ENCODE measurements around the gene PGM5. TPM values are rescaled to one million over a fixed set of nuclear protein-coding genes. Genes with fewer than 3 reads are reported as not detected.

PGM5 gene
- total RNA-seq, 1 donor from 2014 or later: 2.9 TPM

DNA sequence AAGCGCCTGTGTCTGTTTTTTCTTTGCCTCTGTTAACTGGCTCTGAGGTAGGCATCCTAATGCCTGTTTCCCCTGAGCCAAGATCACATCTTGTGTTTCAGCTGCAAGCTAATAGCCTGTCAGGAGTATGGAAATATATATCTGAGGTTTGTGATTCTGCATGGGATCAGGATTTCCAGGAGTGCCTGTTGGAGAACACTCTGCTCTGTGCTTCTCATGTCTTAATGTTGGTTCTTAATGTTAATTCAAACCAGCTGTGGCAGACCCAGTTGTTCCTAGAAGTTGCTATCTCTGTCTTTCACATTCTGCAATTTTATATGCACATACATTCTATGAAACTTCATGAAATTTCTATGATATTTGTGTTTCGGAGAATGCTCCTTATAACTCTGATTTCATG is 72.1 kb downstream of the PGM5 start:
- ATAC-seq (no peak), DNase-seq (ENCODE audit: low spot score) (no peak)

DNA sequence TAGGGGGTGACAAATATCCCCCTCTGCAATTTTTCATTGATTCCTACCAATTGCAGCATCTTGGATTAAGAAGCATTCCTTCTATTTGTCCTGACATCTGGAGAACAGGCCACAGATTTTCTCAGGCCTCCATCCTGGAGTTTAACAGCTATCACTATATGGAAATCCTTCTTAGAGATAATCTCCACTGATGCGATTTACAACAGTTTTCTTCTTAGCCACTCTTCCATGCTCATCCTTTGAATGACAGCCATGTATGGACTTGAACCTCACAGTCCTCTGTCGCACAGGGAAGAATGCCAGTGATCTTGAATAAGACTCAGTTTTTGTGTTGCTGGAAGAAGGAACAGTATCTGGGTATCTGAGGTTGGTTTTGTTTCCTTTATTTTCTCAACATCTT is 73.2 kb downstream of the PGM5 start:
- ATAC-seq (no peak), DNase-seq (ENCODE audit: low spot score) (no peak)

DNA sequence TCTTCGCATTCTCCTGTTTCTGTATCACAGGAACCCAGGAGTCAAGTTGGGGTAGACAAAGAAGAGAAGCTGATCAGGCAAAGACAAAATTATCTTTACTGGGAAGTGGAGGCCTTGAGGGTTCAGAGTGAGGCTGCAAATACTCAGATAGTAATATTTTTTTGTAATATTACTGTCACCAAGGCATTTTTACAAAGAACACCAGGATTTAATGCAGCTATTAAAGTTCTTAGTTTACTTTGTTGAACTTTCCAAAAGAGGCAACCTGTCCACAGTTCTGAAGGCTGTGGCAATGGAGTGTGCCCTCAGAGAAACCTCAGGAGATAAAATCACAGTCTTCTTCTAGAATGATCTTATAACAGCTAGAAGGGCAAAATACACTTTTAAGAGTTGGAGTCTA is 74.9 kb downstream of the PGM5 start:
- ATAC-seq (no peak), DNase-seq (ENCODE audit: low spot score) (no peak)

DNA sequence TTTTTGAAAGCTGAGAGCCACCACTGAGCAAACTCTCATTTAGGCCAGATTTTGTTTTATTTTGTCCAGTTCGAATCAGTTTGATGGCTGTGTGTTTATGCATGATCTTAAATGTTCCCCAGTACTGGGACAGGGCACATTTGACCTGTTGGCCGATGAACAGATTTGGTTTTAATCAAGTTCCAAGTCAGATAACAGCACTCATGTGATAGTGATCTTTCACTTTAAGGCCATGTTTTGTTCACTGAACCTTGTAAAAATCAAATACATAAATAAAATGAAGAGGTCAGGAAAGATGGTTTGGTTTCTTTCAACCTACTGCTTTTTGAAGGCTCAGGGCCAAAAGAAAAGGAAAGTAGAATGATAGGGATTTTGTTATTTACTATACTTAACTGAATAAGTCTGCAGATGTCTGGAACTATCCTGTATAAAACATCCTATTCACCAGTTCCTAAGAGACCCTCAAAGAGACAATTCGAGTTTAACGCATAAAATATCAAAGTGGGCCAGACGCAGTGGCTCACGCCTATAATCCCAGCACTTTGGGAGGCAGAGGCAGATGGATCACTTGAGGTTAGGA is 77.2 kb downstream of the PGM5 start:
- no peak for ATAC-seq
- no peak for DNase-seq (ENCODE audit: low spot score)

DNA sequence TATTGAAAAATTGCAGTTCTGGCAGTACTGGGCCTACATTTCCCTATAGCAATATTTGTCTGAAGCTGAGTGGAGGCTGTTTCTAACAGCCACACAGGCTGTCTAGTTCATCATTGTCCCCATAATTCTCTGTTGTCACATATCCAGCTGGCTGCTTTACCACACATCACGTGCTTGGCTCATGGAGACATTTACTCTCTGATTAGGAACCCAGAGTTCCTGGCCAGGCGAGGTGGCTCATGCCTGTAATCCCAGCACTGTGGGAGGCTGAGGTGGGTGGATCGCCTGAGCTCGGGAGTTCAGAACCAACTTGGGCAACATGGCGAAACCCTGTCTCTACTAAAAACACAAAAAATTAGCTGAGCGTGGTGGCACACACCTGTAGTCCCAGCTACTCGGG is 81.4 kb downstream of the PGM5 start:
- ATAC-seq: no peak
- DNase-seq (ENCODE audit: low spot score): no peak

DNA sequence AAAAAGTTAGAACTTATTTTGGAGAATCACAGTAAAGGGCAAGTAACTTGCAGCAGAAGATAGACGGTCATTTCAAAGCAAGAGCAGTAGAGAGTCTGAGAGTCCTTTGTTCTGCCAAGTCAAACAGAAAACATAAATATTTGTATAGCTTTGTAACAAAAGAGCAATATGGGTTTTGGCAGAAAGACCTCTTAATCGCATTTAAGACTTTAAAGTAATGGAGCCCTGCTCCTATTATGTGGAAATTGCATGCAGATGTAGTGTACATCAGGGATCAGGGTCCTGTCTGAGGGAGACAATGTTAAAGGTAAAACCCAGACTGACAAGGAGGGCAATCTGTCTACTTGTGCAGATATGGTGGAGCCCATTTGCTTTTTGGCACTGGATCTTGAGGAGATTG is 87.2 kb downstream of the PGM5 start:
- no peak for DNase-seq (ENCODE audit: low spot score)
- ATAC-seq: no peak

DNA sequence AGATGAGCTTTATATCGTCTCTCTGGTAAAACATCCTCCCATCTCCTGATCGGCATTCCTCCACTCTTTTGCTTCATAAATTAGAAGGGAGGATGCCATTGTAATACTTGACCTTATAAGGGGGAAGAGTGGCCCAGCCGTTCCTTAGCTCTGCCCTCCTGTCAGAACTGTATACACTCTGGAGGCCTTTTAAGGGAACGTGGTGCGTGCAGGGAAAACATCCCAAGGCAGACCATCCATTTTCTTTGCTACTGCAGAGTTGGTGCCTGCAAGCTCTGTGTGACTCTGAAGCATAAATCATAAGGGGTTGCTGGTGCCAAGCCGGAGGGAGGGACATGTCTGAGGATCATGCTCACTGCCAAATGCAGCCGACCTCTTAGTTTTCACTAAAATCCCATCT is 90.4 kb downstream of the PGM5 start:
- ATAC-seq (no peak), DNase-seq (ENCODE audit: low spot score) (no peak)

DNA sequence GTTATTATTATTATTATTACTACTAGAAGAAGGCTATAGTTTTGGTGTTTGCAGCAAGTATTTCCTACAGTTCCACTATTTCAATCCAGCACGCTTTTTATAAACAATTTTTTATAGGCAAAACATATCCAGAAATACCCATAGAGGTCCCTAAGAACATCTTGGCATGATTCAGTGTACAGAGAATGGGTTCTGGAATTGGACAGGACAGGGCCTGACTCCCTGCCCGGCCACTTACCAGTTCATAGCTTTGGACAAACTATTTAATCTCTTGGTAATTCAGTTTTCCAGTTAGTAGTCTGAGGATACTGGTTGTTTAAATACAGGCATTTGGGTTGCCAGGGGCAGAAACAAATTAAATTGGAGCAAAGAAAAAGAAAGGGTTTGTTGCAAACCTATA is 91.2 kb downstream of the PGM5 start:
- ATAC-seq: no peak

DNA sequence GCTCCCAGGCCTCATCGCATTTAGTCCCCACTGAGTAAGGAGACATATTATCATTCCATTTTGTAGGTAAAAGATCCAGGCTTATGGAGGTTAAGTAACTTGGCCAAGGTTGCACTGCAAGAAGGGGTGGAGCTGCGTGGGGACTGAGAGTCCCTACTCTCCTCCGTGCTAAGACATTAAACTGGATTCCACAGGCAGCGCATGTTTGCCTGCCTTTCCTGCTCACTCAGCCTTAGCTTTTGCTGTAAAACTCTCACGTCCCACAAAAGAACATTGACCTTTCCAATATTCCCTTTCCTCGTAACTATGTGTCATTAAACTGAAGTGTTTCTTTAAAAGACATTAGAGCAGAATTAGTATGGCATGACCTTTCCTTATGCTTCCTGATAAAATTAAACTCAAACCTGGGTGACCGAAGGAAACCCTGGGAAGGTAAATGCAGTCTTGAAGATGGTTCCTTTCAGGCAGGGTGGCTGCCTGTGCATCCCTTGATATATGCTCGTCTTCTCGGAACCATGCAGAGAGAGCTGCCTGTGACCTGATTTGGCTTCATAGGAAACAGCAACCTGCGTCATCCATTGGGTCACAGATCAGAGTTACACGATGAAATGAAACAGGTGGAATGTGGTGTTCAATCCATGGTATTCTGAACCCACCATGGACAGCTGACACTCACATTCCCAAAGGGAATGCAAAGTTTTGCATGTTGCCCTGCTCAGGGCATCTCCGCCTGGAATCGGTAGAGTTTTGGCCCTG is 98.3 kb downstream of the PGM5 start:
- no peak for DNase-seq (ENCODE audit: low spot score)
- no peak for ATAC-seq

More for the DNA sequence above, 91.2 kb downstream of the PGM5 start:
- no peak for DNase-seq (ENCODE audit: low spot score)

DNA sequence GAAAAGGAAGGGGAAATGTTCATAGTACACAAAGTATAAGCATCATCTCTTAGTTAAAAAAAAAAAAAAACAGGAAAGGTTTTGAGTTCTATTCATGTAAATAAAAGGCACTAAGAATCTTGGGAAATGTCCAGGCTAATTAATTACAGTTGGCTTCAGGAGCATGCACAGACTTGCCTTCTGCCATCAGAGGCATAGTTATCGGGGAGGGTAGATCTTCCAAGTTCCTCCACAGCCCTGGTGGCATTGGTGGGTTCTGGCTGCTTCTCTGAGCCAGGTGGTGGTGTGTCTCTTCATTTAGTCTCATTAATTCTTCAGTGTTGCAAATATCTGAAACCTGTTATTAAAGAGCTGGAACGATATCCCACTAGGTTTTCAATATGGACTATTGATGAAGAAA is 99.0 kb downstream of the PGM5 start:
- DNase-seq (ENCODE audit: low spot score) (no peak), ATAC-seq (no peak)

DNA sequence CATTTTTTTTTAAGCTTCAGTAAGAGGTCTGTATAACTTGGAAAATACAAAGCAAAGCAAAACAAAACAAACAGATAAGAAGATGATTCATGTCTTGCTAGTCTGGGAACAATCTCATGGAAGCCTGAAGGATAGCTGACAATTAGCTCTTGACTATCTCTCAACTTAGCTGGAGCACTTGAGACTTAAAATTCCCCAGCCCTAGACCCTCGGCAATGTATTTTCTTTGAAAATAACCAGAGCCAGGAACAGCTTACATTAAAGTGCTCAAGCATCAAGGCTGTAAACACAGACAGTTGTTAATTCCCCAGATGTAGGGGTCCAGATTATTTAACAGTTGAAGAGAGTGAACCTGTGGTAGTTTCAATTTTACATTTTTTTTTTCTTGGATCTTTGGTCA is 101.4 kb downstream of the PGM5 start:
- ATAC-seq: no peak
- no peak for DNase-seq (ENCODE audit: low spot score)

DNA sequence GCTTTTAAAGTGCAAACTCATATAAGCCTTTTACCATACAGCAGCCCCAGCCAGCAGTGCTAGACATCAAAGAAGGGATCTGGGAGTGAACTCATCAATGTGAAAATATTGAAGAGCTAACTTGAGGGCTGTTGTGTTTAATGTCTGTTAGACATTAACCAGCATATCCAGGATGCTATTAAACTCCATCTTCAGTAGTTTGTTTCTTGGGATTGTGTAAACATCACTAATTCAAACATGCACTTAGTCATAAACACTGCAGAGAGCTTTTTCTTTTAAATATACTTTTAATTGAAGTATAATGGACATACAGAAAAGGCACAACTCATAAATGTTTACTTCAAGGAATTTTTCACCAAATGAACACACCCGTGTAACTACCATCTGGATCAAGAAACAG is 102.5 kb downstream of the PGM5 start:
- DNase-seq (ENCODE audit: low spot score) (no peak), ATAC-seq (no peak)

DNA sequence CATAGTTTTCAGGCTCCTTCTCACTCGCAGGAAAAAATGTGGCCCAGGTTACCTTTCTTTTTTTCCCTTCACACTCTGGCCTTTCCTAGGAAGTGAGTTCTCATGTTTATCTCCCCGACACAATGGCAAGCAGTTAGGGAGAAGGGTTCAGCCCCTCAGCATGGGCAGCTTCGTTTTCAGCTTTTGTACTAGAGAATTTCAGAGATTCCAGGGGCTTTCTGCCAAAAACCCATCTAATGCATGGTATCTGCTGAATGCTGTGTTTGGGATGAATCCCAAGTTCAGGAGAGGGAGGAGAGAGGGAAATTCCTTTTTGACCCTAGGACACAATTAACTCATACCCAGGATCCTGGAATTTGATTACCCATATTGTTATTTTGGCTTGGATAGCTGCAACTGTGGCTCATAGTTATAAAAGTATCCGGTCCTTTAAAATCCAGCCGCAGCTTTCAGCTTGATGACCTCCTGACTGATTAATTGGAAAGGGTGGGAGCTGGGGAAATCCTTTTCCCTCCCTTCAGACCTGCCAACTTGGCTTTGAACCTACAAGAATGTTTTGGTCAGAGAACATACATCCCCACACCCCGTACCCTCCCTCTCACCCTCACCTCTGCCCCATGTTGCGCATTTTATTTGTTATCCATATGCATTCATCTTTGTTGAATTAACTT is 105.8 kb downstream of the PGM5 start:
- peak; percentile 38 for ATAC-seq
- no peak for DNase-seq (ENCODE audit: low spot score)

DNA sequence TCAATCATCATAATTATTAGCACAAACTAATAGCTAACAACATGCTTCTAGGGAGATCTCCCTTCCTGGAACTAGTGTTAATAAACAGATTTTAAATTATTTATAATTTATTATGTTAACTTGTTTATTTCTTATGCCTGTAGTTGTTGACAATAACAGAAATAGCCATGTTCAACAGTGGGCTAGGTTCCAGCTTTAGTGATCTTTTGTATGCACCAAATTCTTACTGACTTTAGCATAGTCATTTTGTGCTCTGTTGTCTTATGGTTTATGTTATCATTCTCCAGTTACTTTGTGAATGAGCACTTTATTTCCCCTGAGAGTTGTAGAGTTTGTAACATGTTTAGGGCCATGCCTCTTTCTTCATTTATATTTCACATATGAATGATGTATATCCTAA is 113.7 kb downstream of the PGM5 start:
- DNase-seq (ENCODE audit: low spot score): no peak
- no peak for ATAC-seq

DNA sequence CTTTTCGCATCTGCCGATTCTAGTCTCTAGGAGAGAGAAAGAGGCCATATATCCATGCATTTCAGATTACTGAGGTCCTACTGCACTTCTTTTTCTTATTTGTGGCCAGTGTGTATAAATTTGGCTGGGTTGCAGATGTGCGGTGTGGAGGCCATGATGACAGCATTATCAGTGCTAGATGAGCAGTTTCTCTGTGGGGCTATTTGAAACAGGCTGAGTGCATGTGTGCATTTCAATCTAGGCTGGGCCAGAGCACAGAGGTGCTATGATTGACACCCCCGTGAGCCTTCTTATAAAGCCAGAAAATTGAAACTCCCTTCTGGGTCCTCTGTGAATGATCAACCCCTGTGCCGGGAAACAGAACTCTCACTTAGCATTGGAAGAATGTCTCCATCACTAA is 114.2 kb downstream of the PGM5 start:
- DNase-seq (ENCODE audit: low spot score): no peak
- ATAC-seq: no peak

DNA sequence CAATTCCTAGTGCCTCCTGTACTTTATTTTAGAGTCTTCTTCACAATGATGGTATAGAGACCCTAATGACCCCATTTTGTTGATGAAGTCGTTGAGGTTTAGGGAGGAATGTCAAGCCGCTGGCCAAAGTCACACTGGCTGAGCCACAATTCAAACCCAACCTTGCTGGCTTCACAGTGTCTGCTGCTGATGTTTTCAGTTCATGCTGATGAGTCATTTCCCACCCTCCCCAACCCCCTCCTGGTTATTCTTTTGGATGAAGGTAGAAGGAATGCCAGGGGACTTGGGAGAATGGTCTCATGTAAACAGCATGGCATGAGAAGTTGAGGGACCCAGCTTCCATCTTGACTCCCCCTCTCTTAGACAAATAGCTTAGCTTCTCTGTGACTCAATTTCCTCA is 115.7 kb downstream of the PGM5 start:
- ATAC-seq (no peak), DNase-seq (ENCODE audit: low spot score) (no peak)

DNA sequence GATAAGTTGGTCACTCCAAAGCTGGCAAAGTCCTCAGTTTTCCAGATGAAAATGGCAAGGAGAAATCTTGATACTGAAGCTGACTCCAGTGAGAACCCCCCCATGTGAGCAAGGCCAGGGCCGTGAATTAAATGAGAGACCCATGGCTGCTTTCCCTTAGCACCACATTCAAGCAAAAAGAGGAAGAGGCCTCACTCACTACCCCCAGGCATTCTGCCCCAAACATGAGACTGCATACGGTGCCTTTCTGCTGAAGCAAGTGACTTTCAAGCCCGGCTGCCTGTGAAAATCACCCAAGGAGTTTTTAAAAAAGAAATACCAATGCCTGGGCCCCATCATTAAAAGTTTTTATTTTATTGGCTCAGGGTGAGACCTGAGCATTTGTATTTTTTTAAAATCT is 117.4 kb downstream of the PGM5 start:
- no peak for DNase-seq (ENCODE audit: low spot score)
- ATAC-seq: no peak

DNA sequence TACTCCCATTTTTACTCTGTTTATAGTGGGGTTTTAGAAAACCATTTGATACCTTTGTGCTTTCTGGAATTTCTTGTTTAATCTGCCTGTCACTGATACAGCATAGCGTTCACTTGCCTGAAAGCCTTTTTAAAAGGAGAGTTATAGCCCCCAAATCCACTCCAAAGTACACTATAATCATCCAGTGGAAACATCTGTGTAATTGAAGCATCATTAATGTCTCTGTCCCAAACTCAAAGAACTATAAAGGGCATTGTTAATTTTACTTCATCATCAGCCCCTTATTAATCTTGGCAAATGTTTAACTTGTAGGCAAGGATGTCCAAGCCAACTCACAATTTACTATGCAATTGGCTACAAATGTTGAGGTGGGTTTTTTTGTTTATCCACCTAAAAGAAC is 120.0 kb downstream of the PGM5 start:
- no peak for ATAC-seq
- no peak for DNase-seq (ENCODE audit: low spot score)

DNA sequence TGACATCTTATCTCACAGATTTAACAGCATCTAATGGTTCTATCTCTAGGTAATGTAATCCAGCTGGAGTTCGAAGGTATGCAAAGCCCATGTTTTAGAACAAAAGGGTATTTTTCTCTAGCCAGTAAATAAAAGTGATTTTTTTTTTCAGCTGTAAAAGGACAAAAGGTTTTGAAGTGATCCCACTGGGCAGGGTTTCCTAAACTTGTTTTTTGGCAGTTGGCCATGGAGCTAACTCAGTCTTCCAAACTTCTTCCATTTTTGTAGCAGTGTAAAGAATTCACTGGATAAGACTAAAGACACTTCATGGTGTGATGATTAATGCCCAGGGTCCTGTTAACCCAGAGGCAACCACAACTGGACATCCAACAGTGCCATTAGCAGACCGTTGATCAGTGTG is 120.4 kb downstream of the PGM5 start:
- ATAC-seq (no peak), DNase-seq (ENCODE audit: low spot score) (no peak)

DNA sequence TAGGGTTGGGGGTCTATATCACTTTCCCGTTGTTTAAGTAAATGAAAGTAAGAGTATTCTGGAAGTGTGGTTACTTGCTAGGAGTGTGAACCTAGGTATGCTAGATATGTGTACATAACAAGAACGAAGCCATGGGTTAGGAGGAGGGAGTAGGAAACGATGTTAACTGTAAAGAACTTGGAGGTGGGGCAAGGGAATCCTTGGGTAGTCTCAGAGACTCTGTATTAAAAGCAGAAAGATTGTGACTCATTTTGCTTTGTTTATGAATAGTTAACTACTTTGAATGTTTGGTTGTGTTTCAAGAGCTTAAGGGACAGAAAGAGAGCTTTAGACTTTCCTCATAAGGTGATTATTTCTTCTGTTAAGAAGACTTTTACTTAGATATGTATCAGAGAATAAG is 124.4 kb downstream of the PGM5 start:
- DNase-seq (ENCODE audit: low spot score) (no peak), ATAC-seq (no peak)

DNA sequence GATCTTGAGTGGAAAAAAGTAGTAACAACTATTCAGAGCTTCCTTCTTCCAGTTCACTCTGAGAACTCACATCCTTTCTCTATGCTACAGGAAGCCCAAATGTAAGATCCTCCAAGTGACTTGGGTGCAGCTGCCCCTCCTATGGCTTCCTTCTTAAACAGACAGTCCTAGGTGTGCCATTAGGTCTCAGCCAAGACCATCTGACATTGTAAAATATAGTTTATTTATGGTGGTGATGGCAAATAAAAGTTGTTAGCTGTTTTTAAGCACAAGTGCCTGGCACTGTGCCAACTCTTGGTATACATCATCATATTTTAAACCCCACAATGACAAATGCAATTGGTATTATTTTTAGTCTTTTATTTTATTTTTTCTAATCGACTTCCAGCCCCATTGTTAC is 126.1 kb downstream of the PGM5 start:
- no peak for ATAC-seq
- no peak for DNase-seq (ENCODE audit: low spot score)

DNA sequence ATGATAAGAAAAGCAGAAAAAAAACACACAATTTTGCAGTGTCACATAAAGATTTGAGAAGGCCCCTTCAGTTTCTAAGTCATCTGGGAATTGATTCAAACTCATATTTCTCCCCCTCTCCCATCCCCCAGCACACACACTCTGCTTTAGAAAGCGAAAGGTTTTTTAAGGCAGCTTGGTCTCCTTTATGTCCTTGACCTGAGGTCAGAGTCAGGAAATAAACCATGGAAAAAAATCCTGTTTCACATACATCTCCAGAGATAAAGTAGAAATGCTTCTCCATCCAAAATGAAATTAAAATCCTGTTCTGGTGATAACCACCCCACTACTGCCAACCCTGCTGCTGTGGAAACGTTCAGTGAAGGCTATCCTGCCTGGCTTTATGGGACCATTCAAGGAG is 131.7 kb downstream of the PGM5 start:
- DNase-seq (ENCODE audit: low spot score) (no peak), ATAC-seq (peak; percentile 54)

DNA sequence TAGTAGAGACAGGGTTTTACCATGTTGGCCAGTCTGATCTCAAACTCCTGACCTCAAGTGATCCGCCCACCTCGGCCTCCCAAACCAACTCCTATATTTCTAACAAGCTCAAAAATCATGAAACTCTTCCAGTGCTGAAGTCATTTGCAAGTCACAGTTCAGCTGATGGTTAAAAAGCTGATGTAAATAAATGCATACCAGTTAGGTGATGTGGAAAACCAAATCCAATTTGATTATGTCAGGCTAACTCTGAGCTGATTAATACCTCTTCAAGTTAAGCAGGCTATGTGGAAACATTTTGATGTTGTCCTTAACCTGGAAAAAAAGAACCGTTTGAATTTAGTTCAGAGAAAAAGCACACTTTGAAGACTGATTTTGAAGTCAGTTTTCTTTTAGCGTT is 133.2 kb downstream of the PGM5 start:
- ATAC-seq (no peak), DNase-seq (ENCODE audit: low spot score) (no peak)
